ENCODE data around the gene RAB1A.

GRCh38 chr2:65137197-65137775 is 7.4 kb upstream of the RAB1A start:
- no peak for TF ChIP-seq ELK1 (IDR thresholded peaks at IDR 0.05; ENCODE audit: low read depth, low read length)
- no peak for TF ChIP-seq CTCF (IDR thresholded peaks at IDR 0.05)

Measured in A549 (cell line).